ENCODE measurements around the gene MGA.

DNA sequence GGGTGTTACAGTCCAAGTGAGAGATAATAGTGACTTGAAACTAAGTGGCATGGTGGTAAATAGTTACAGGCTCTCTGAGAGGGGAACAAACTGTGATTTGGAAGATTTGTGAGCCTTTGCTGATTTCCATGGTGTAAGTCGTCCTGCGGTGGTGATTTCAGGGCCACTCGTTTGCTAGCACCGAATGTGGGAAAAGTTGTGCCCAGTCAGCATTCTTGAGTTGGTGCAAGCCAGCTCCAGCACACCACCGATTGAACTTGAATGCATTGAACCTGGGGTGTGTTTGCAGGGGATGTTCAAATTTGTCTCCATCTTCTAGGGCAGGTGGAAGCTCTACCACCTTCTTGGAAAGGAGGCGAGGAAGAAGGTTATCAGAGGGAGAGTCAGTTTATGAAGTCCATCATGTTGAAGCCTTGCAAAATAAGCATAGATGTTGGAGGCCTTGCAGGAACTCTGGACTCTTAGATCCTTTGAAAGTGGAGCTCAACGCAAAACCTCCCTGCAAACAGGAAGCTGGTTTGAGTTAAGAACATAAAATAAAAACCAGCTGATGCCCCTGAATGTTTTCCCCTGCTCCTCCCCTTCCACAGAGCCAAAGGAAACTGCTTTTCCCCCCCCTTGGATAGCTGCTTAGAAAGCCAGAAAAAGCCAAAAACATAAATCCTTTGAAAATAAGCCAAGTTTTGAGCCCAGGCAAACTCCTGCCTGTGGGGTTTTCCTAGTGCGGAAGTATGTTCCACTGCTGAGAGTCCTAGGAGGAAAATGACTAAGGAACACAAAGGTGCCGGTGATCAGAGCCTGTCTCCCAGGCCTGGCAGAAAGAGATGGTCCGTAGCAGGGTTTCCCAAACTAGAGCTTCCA, 136.0 kb downstream of the MGA start:
- TF ChIP-seq, protein P1, sequence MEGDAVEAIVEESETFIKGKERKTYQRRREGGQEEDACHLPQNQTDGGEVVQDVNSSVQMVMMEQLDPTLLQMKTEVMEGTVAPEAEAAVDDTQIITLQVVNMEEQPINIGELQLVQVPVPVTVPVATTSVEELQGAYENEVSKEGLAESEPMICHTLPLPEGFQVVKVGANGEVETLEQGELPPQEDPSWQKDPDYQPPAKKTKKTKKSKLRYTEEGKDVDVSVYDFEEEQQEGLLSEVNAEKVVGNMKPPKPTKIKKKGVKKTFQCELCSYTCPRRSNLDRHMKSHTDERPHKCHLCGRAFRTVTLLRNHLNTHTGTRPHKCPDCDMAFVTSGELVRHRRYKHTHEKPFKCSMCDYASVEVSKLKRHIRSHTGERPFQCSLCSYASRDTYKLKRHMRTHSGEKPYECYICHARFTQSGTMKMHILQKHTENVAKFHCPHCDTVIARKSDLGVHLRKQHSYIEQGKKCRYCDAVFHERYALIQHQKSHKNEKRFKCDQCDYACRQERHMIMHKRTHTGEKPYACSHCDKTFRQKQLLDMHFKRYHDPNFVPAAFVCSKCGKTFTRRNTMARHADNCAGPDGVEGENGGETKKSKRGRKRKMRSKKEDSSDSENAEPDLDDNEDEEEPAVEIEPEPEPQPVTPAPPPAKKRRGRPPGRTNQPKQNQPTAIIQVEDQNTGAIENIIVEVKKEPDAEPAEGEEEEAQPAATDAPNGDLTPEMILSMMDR (IDR thresholded peaks at IDR 0.05) = no peak
- no peak for TF ChIP-seq POLR2A (IDR thresholded peaks at IDR 0.05)
